CD14-positive monocyte (primary cell): ENCODE measurements around the gene CHPF. TPM values are rescaled to one million over a fixed set of nuclear protein-coding genes. Genes with fewer than 3 reads are reported as not detected.

Source experiments
- DNase-seq, 3 donors: peaks; one replicate each; pipeline ENCODE4 v3.0.0-alpha.2; 2011 to 2022
- H2AFZ ChIP-seq: 2 replicates; pipeline ENCODE4 v1.6.0; 2012; ENCODE audit warnings: mild to moderate bottlenecking, low read depth, low read length, inconsistent platforms; ENCODE audit not compliant: insufficient read depth, poor library complexity, severe bottlenecking
- H3K27ac ChIP-seq, 2 donors: 1 replicate in 1 of 2; 2 replicates in 1 of 2; pipeline ENCODE4 v1.5.1; 2012 to 2013; ENCODE audit warnings: low read length in 2 of 2, control low read depth in 1 of 2, inconsistent platforms in 1 of 2, low read depth in 1 of 2, mild to moderate bottlenecking in 1 of 2
- H3K27me3 ChIP-seq, 2 donors: one replicate each; pipeline versions ENCODE4 v1.6.0 to v1.6.1; 2011 to 2013; ENCODE audit warnings: low read length in 2 of 2; ENCODE audit not compliant: control insufficient read depth in 2 of 2, insufficient read depth in 2 of 2
- H3K36me3 ChIP-seq, 2 donors: replicated peaks in 1 of 2; 1 replicate in 1 of 2; 2 replicates in 1 of 2; pipeline versions ENCODE4 v1.5.1 to v1.6.1; 2012 to 2013; ENCODE audit warnings: low read length in 2 of 2, control low read depth in 1 of 2, inconsistent platforms in 1 of 2, mild to moderate bottlenecking in 1 of 2; ENCODE audit not compliant: insufficient read depth in 2 of 2, control insufficient read depth in 1 of 2
- H3K4me1 ChIP-seq, 2 donors: 1 replicate in 1 of 2; 2 replicates in 1 of 2; pipeline versions ENCODE4 v1.5.1 to v1.6.1; 2012 to 2013; ENCODE audit warnings: low read length in 2 of 2, control low read depth in 1 of 2, inconsistent platforms in 1 of 2, mild to moderate bottlenecking in 1 of 2, moderate library complexity in 1 of 2; ENCODE audit not compliant: insufficient read depth in 2 of 2, control insufficient read depth in 1 of 2
- H3K4me2 ChIP-seq: replicated peaks from 2 replicates; pipeline ENCODE3; 2012; ENCODE audit warnings: low read length, moderate library complexity, mild to moderate bottlenecking; ENCODE audit not compliant: poor library complexity, severe bottlenecking; ENCODE audit errors: extremely low read depth
- H3K4me3 ChIP-seq, 3 experiments: fragments of 200-600 bp in 1 of 3; sonication (generic) in 1 of 3; replicated peaks in 1 of 3; 1 replicate in 2 of 3; 2 replicates in 1 of 3; pipeline ENCODE4 v1.5.1; 2011 to 2013; ENCODE audit warnings: low read length in 3 of 3, mild to moderate bottlenecking in 3 of 3, control low read depth in 2 of 3, low read depth in 2 of 3, inconsistent platforms in 1 of 3, moderate library complexity in 1 of 3
- H3K79me2 ChIP-seq: 2 replicates; pipeline ENCODE4 v1.6.0; 2012; ENCODE audit warnings: mild to moderate bottlenecking, control low read depth, inconsistent platforms, low read length, moderate library complexity; ENCODE audit not compliant: insufficient read depth
- H3K9ac ChIP-seq: 2 replicates; pipeline ENCODE4 v1.6.0; 2017; ENCODE audit warnings: low read length, mild to moderate bottlenecking; ENCODE audit not compliant: insufficient read depth, poor library complexity, severe bottlenecking
- H3K9me3 ChIP-seq, 2 donors: replicated peaks in 1 of 2; 1 replicate in 1 of 2; 2 replicates in 1 of 2; pipeline versions ENCODE4 v1.5.1 to v1.6.1; 2012 to 2013; ENCODE audit warnings: low read length in 2 of 2, control low read depth in 1 of 2; ENCODE audit not compliant: control insufficient read depth in 1 of 2, insufficient read depth in 1 of 2
- H4K20me1 ChIP-seq: 2 replicates; pipeline ENCODE4 v1.6.0; 2012; ENCODE audit warnings: mild to moderate bottlenecking, low read length, control low read depth, moderate library complexity; ENCODE audit not compliant: insufficient read depth
- H3K27ac Mint-ChIP-seq, 7 donors: one replicate each; pipeline ENCODE4 v1.8.0; 2020; ENCODE audit warnings: mild to moderate bottlenecking in 7 of 7, mixed read lengths in 7 of 7, moderate library complexity in 6 of 7, inconsistent platforms in 2 of 7
- H3K27me3 Mint-ChIP-seq, 3 donors: one replicate each; pipeline ENCODE4 v1.8.0; 2021 to 2022; ENCODE audit warnings: low read depth in 3 of 3, mild to moderate bottlenecking in 3 of 3, mixed read lengths in 3 of 3, moderate library complexity in 3 of 3, inconsistent platforms in 1 of 3
- H3K36me3 Mint-ChIP-seq, 2 donors: one replicate each; pipeline ENCODE4 v1.8.0; 2020; ENCODE audit warnings: mixed read lengths in 2 of 2, inconsistent platforms in 1 of 2, mild to moderate bottlenecking in 1 of 2
- H3K4me1 Mint-ChIP-seq: one replicate; pipeline ENCODE4 v1.8.0; 2020; ENCODE audit warnings: mild to moderate bottlenecking, mixed read lengths
- H3K4me3 Mint-ChIP-seq, 2 donors: one replicate each; pipeline ENCODE4 v1.8.0; 2020; ENCODE audit warnings: mild to moderate bottlenecking in 2 of 2, mixed read lengths in 2 of 2, moderate library complexity in 1 of 2
- H3K9me3 Mint-ChIP-seq, 7 donors: one replicate each; pipeline ENCODE4 v1.8.0; 2020 to 2022; ENCODE audit warnings: mixed read lengths in 7 of 7, mild to moderate bottlenecking in 6 of 7, moderate library complexity in 6 of 7, inconsistent platforms in 2 of 7
- WGBS: methylation state at CpG from one replicate; pipeline ENCODE4 v1.1.5; 2013; ENCODE audit warnings: missing lambda C conversion rate; ENCODE audit not compliant: insufficient coverage; 5-methylcytosine and 5-hydroxymethylcytosine counted together
- intact Hi-C, 2 donors: fragments of 100-400 bp; cut with micrococcal nuclease; formaldehyde crosslinking; loops; one replicate each; pipeline versions ENCODE4 v1.15.0 to v1.15.1; 2023
- polyA plus RNA-seq, 3 donors: library from polyadenylated mRNA; depleted of rRNA in 1 of 3; unstranded in 2 of 3; stranded (reverse) in 1 of 3; fragments of 300-500 nt in 2 of 3; fragments of >200 nt in 1 of 3; fragmentation: Illumina TruSeq in 2 of 3; gene quantifications; 1 replicate in 2 of 3; 2 replicates in 1 of 3; pipeline ENCODE4 v1.2.3, GENCODE V29; 2012 to 2021
- TF ChIP-seq, protein P1 (sequence below): fragments of 200-600 bp; IDR thresholded peaks from one replicate; pipeline ENCODE4 v1.8.0; 2022; ENCODE audit warnings: antibody characterized with exemption, mild to moderate bottlenecking

Gene CHPF
- polyA plus RNA-seq, 3 donors, result 0.09 to 0.32 (median 0.09) TPM

DNA sequence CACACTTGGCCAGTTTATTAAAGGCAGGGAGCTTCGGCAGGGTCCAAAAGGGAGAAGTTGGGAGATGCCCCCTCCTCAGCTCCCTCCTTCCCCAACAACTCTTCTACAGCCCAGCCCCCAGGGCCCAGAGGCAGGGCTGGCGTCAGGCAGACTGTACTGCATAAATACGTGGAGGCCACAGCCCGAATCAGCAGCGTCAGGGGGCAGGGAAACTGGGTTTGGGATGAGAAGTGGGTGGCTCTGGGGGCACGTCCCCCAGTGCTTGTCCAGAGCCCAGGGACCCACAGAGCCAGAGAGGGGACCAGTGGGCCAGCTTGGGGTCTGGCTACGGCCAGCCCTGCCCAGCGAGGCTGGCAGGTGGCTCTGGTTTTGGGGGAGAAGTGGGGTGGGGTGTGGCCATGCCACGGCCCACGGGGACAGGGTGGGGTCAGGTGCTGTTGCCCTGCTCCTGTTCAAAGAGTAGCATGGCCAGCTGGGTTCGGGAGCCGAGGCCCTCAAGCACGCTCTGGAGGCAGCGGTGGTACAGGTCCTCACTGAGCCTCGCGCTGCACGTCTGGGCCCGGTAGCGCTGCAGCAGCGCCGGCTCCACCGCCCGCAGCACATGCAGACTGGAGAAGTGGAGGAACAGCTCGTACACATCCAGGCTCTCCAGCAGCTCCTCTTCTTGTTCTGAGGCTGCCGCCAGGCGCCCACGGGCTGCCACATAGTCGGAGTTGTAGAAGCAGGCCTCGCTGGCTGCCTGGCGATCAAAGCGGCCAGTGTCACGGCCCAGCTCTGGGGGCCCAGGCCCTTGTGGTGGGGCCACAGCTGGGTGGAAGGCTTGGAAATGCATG lies 4.4 kb downstream of the CHPF start:
- no peak for DNase-seq
- Mint-ChIP-seq H3K9me3 (peaks cover 0 to 9% (median 2%) of the 10 kb centered on the region in 7 donors), H3K36me3 (no peaks in the 10 kb centered on the region), H3K4me3 (no peak overlapping the region), H3K27me3 (peaks cover 19 to 42% (median 20%) of the 10 kb centered on the region in 3 donors), H3K27ac (no peak overlapping the region), H3K4me1 (peaks cover 5% of the 10 kb centered on the region)
- no peak overlapping the region for H3K9ac ChIP-seq
- no peak overlapping the region for H2AFZ ChIP-seq
- no peak overlapping the region for H3K4me2 ChIP-seq
- 96% methylated on average over 29 of the region's 32 CpGs for WGBS
- TF ChIP-seq, protein P1, sequence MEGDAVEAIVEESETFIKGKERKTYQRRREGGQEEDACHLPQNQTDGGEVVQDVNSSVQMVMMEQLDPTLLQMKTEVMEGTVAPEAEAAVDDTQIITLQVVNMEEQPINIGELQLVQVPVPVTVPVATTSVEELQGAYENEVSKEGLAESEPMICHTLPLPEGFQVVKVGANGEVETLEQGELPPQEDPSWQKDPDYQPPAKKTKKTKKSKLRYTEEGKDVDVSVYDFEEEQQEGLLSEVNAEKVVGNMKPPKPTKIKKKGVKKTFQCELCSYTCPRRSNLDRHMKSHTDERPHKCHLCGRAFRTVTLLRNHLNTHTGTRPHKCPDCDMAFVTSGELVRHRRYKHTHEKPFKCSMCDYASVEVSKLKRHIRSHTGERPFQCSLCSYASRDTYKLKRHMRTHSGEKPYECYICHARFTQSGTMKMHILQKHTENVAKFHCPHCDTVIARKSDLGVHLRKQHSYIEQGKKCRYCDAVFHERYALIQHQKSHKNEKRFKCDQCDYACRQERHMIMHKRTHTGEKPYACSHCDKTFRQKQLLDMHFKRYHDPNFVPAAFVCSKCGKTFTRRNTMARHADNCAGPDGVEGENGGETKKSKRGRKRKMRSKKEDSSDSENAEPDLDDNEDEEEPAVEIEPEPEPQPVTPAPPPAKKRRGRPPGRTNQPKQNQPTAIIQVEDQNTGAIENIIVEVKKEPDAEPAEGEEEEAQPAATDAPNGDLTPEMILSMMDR, result no peak
- no peaks in the 10 kb centered on the region for H3K79me2 ChIP-seq
- intact Hi-C loops, result no loop called here
- H3K27ac ChIP-seq, result no peak overlapping the region
- peaks cover 18 to 24% of the 10 kb centered on the region in 2 donors for H3K4me1 ChIP-seq
- H4K20me1 ChIP-seq, result no peaks in the 10 kb centered on the region
- H3K9me3 ChIP-seq, result no peaks in the 10 kb centered on the region
- no peak overlapping the region for H3K4me3 ChIP-seq
- peaks cover 12 to 30% of the 10 kb centered on the region in 2 donors for H3K27me3 ChIP-seq
- H3K36me3 ChIP-seq, result no peaks in the 10 kb centered on the region

DNA sequence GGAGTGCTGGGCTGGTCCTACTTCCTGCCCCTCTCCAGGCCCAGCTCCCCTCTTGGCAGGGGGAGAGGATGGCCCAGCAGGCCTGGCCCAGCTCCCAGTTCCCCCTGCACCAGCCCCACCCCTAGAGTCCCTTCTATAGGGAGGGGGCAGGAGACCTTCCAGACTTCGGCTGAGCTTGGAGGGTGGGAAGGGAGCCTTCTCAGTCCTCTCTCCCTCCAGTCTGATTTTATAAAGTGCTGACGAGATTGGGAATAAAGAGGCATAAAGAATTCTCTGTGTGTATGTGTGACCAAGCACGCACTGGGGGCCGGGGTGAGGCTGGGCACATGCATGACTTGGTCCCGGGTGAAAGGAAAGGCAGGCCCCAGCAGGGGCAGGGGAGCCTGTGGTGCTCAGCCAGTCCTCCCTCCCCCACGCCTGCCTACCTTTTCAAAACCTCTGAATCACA lies 5.1 kb downstream of the CHPF start:
- TF ChIP-seq, protein P1, result no peak
- Histone ChIP-seq H3K4me2 (no peak overlapping the region), H3K4me1 (peaks cover 13 to 17% of the 10 kb centered on the region in 2 donors), H4K20me1 (no peaks in the 10 kb centered on the region), H3K9ac (no peak overlapping the region), H3K27me3 (peaks cover 12 to 25% of the 10 kb centered on the region in 2 donors), H3K27ac (no peak overlapping the region), H2AFZ (no peak overlapping the region), H3K4me3 (no peak overlapping the region), H3K9me3 (no peaks in the 10 kb centered on the region), H3K36me3 (no peaks in the 10 kb centered on the region), H3K79me2 (no peaks in the 10 kb centered on the region)
- no peak overlapping the region for H3K4me3 Mint-ChIP-seq
- no peak overlapping the region for H3K27ac Mint-ChIP-seq
- H3K4me1 Mint-ChIP-seq, result peaks cover 5% of the 10 kb centered on the region
- intact Hi-C loops, result no loop called here
- peaks cover 0 to 9% (median 2%) of the 10 kb centered on the region in 7 donors for H3K9me3 Mint-ChIP-seq
- WGBS, result no CpG with 5 or more reads among the region's 6 CpGs
- H3K36me3 Mint-ChIP-seq, result no peaks in the 10 kb centered on the region
- DNase-seq, result no peak
- H3K27me3 Mint-ChIP-seq, result peaks cover 19 to 36% (median 20%) of the 10 kb centered on the region in 3 donors
